Uterus (tissue), 2 donors: ENCODE measurements around the gene RIPOR3.

Experiments used
- POLR2A ChIP-seq, 2 donors: fragments of 450-650 bp; IDR thresholded peaks; one replicate each; pipeline ENCODE4 v1.6.1; 2016; ENCODE audit warnings: antibody characterized with exemption in 2 of 2, mild to moderate bottlenecking in 1 of 2, moderate library complexity in 1 of 2
- TF ChIP-seq, protein P1 (sequence below), 4 experiments: fragments of 200-600 bp in 2 of 4; fragments of 450-650 bp in 2 of 4; sonication (generic) in 2 of 4; IDR thresholded peaks; one replicate each; pipeline ENCODE4 v1.5.1; 2016 to 2019; ENCODE audit warnings: antibody characterized with exemption in 4 of 4, mild to moderate bottlenecking in 2 of 4, moderate library complexity in 1 of 4

DNA sequence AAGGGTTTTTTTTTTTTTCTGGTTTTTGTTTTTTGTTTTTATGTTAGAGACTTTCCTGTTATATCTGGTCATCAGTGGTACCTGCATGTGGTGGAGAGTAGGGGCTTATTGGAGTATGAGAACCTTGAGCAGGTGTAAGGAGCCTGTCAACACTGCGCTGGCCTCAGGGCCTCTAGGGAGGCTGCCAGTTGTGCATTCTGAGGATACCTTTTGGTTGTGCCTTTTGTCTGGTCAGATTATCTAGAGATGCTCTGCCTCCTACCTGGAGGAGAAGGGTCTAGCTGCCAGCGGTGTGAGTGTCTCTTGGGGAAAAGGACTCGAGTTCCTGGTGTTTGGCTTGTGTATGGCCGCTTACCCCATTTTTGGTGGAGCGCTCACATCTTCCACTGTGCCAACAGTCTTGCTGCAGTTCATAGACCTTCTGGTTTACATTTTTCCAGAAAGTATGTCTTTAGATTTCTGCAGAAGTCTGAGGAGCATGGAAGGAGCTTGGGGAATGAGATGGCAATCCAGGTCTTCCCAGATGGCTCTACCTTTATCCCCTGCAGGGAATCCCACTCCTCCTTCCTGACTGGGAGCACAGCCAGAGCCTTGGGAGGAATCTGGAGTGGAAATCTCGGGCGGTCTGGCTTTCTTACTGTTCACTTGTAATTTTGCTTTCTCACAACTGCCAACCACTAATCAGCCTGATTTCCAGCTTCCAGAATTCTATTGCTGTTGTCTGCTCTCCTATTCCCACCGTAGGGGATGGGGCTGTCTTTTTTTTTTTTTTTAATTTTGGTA, 131.3 kb downstream of the RIPOR3 start:
- TF ChIP-seq POLR2A (IDR thresholded peaks at IDR 0.05): no peak
- TF ChIP-seq, protein P1, sequence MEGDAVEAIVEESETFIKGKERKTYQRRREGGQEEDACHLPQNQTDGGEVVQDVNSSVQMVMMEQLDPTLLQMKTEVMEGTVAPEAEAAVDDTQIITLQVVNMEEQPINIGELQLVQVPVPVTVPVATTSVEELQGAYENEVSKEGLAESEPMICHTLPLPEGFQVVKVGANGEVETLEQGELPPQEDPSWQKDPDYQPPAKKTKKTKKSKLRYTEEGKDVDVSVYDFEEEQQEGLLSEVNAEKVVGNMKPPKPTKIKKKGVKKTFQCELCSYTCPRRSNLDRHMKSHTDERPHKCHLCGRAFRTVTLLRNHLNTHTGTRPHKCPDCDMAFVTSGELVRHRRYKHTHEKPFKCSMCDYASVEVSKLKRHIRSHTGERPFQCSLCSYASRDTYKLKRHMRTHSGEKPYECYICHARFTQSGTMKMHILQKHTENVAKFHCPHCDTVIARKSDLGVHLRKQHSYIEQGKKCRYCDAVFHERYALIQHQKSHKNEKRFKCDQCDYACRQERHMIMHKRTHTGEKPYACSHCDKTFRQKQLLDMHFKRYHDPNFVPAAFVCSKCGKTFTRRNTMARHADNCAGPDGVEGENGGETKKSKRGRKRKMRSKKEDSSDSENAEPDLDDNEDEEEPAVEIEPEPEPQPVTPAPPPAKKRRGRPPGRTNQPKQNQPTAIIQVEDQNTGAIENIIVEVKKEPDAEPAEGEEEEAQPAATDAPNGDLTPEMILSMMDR (IDR thresholded peaks at IDR 0.05): no peak
